GM15510 (cell line): ENCODE measurements around the gene NRP1.

Source experiments
- POLR2A ChIP-seq: IDR thresholded peaks from 3 replicates; pipeline ENCODE4 v1.6.1; 2011; ENCODE audit warnings: borderline replicate concordance; ENCODE audit not compliant: insufficient read length; ENCODE audit errors: extremely low read depth

NRP1 gene

GRCh38 chr10:33334153-33334804 lies at the start of gene NRP1:
TSS of gene NRP1 (minus strand) at chr10:33334667. CDS start at chr10:33334382, 285 bp downstream.
- no peak for TF ChIP-seq POLR2A

- no peak for TF ChIP-seq POLR2A
Observed at GRCh38 chr10:33382921-33383713, 48.6 kb upstream of the NRP1 start.

- TF ChIP-seq POLR2A, result no peak
Observed at GRCh38 chr10:33382216-33382600, 47.7 kb upstream of the NRP1 start.

- no peak for TF ChIP-seq POLR2A
Observed at GRCh38 chr10:33381451-33382215, 47.2 kb upstream of the NRP1 start.

- no peak for TF ChIP-seq POLR2A
Observed at GRCh38 chr10:33377658-33378025, 43.2 kb upstream of the NRP1 start.

- TF ChIP-seq POLR2A, result no peak
Observed at GRCh38 chr10:33376976-33377657, 42.6 kb upstream of the NRP1 start.

GRCh38 chr10:33376476-33376875 lies 42.0 kb upstream of the NRP1 start:
- TF ChIP-seq POLR2A, result no peak

- no peak for TF ChIP-seq POLR2A
Observed at GRCh38 chr10:33373263-33373662, 38.8 kb upstream of the NRP1 start.

GRCh38 chr10:33371234-33371633 lies 36.8 kb upstream of the NRP1 start:
- no peak for TF ChIP-seq POLR2A

GRCh38 chr10:33370434-33370930 lies 36.0 kb upstream of the NRP1 start:
- TF ChIP-seq POLR2A, result no peak

GRCh38 chr10:33368086-33368485 lies 33.6 kb upstream of the NRP1 start:
- TF ChIP-seq POLR2A, result no peak

- no peak for TF ChIP-seq POLR2A
Observed at GRCh38 chr10:33365871-33366411, 31.5 kb upstream of the NRP1 start.

- TF ChIP-seq POLR2A, result no peak
Observed at GRCh38 chr10:33365301-33365700, 30.8 kb upstream of the NRP1 start.

- TF ChIP-seq POLR2A, result no peak
Observed at GRCh38 chr10:33363106-33363505, 28.6 kb upstream of the NRP1 start.

- TF ChIP-seq POLR2A, result no peak
Observed at GRCh38 chr10:33358016-33358415, 23.5 kb upstream of the NRP1 start.

- no peak for TF ChIP-seq POLR2A
Observed at GRCh38 chr10:33355274-33355673, 20.8 kb upstream of the NRP1 start.
